ENCODE results near the gene RPL5.

RPL5 gene

DNA sequence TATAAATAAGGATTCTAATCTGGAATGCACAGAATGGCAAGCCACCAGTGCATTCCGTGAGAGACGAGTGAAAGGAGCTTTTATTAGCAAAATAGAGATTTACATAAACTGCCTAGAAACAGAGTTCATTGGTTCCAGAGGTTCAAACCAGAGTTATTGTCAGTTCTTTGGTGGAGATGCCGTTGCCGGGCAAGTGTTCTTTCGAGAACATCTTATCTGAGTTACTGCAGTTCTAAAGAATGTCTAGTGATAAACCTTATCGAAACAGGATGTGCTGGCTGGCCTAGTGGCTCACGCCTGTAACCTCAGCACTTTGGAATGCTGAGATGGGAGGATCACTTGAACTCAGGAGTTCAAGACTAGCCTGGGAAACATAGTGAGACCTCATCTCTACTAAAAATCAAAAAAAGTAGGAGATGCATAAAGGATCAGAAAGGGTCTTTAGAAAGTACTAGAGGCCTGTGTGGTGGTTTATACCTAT lies 27.1 kb upstream of the RPL5 start (continued):
- no peak for TF ChIP-seq ZNF16 (tag by site-specific recombination; IDR thresholded peaks at IDR 0.05; ENCODE audit: low read depth)
- peak; percentile 40; the same call in 1 of the 2 replicates for TF ChIP-seq SP7 (tag by site-specific recombination; IDR thresholded peaks at IDR 0.05)
- TF ChIP-seq ZNF747 (tag by site-specific recombination; IDR thresholded peaks at IDR 0.05), result no peak
- TF ChIP-seq ZNF274 (IDR thresholded peaks at IDR 0.05; ENCODE audit: low read length), result no peak
- TF ChIP-seq ZNF274 (tag by site-specific recombination; IDR thresholded peaks at IDR 0.05; ENCODE audit: borderline replicate concordance), result no peak
- TF ChIP-seq, protein P1, sequence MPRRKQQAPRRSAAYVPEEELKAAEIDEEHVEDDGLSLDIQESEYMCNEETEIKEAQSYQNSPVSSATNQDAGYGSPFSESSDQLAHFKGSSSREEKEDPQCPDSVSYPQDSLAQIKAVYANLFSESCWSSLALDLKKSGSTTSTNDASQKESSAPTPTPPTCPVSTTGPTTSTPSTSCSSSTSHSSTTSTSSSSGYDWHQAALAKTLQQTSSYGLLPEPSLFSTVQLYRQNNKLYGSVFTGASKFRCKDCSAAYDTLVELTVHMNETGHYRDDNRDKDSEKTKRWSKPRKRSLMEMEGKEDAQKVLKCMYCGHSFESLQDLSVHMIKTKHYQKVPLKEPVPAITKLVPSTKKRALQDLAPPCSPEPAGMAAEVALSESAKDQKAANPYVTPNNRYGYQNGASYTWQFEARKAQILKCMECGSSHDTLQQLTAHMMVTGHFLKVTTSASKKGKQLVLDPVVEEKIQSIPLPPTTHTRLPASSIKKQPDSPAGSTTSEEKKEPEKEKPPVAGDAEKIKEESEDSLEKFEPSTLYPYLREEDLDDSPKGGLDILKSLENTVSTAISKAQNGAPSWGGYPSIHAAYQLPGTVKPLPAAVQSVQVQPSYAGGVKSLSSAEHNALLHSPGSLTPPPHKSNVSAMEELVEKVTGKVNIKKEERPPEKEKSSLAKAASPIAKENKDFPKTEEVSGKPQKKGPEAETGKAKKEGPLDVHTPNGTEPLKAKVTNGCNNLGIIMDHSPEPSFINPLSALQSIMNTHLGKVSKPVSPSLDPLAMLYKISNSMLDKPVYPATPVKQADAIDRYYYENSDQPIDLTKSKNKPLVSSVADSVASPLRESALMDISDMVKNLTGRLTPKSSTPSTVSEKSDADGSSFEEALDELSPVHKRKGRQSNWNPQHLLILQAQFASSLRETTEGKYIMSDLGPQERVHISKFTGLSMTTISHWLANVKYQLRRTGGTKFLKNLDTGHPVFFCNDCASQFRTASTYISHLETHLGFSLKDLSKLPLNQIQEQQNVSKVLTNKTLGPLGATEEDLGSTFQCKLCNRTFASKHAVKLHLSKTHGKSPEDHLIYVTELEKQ (tag by site-specific recombination; IDR thresholded peaks at IDR 0.05; ENCODE audit: borderline replicate concordance), result peak; percentile 24; the same call in 1 of the 2 replicates
- peak; percentile 44; the same call in 1 of the 2 replicates for TF ChIP-seq WT1 (tag by site-specific recombination; IDR thresholded peaks at IDR 0.05)
- TF ChIP-seq ZNF792 (tag by site-specific recombination; IDR thresholded peaks at IDR 0.05), result no peak
- TF ChIP-seq ZFP69B (tag by site-specific recombination; IDR thresholded peaks at IDR 0.05), result no peak
- no peak for TF ChIP-seq ZNF692 (tag by site-specific recombination; IDR thresholded peaks at IDR 0.05)
- no peak for TF ChIP-seq ZSCAN23 (tag by site-specific recombination; IDR thresholded peaks at IDR 0.05)

DNA sequence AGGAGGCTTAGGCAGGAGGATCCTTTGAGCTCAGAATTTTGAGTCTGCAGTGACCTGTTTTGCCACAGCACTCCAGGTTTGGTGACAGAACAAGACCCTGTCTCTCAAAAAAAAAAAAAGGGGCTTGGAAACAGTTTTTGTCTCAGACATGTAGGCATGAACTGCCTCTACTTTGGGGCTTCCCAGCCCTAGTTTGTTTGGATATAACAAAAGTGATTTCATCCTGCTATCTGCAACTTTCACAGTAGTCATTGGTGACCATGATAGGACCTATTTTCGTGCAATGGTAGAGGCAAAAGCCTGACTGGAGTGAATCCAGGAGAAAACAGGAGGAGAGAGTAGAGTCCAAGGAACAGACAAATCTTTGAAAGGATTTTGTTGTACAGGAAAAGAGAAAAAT lies 26.6 kb upstream of the RPL5 start:
- Histone ChIP-seq H3K36me3 (ENCODE audit: control insufficient read depth in 2 of 2, insufficient read depth in 1 of 2, low read length in 2 of 2) (no peaks in the 10 kb centered on the region), H3K4me1 (ENCODE audit: control insufficient read depth, insufficient read depth, low read length) (no peaks in the 10 kb centered on the region), H3K9me3 (ENCODE audit: control insufficient read depth, insufficient read depth, low read depth, low read length) (no peaks in the 10 kb centered on the region), H3K4me3 (ENCODE audit: low read depth, low read length) (no peak overlapping the region), H3K27ac (ENCODE audit: extremely low read depth, low read depth, low read length) (no peak overlapping the region)
- ChIA-PET POLR2A (interaction anchor here (1.1 kb wide), 2 partner anchors 21 to 26 kb away, joined by 8 to 16 read pairs; partner anchors contain the start of genes EVI5 and RPL5), CTCF (interaction anchor here (1.0 to 2.0 kb wide), 5 partner anchors 12 to 56 kb away, joined by 3 to 11 read pairs (median 6); partner anchors contain the start of gene RPL5)
- no peak for TF ChIP-seq GLIS2 (tag by site-specific recombination; IDR thresholded peaks at IDR 0.05)
- TF ChIP-seq ZNF335 (tag by site-specific recombination; conservative IDR thresholded peaks at IDR 0.05), result 0 out of 2 replicates have a peak, but pooled peaks have one; percentile 8

GRCh38 chr1:92808381-92808780 lies 23.5 kb upstream of the RPL5 start:
- TF ChIP-seq, protein P2, sequence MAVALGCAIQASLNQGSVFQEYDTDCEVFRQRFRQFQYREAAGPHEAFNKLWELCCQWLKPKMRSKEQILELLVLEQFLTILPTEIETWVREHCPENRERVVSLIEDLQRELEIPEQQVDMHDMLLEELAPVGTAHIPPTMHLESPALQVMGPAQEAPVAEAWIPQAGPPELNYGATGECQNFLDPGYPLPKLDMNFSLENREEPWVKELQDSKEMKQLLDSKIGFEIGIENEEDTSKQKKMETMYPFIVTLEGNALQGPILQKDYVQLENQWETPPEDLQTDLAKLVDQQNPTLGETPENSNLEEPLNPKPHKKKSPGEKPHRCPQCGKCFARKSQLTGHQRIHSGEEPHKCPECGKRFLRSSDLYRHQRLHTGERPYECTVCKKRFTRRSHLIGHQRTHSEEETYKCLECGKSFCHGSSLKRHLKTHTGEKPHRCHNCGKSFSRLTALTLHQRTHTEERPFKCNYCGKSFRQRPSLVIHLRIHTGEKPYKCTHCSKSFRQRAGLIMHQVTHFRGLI (tag by site-specific recombination; IDR thresholded peaks at IDR 0.05), result no peak
- no peak for TF ChIP-seq INSM2 (tag by site-specific recombination; IDR thresholded peaks at IDR 0.05)
- TF ChIP-seq ZNF529 (tag by site-specific recombination; IDR thresholded peaks at IDR 0.05; ENCODE audit: insufficient replicate concordance), result no peak
- TF ChIP-seq, protein P3, sequence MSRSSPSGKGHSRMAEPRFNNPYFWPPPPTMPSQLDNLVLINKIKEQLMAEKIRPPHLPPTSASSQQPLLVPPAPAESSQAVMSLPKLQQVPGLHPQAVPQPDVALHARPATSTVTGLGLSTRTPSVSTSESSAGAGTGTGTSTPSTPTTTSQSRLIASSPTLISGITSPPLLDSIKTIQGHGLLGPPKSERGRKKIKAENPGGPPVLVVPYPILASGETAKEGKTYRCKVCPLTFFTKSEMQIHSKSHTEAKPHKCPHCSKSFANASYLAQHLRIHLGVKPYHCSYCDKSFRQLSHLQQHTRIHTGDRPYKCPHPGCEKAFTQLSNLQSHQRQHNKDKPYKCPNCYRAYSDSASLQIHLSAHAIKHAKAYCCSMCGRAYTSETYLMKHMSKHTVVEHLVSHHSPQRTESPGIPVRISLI (tag by site-specific recombination; IDR thresholded peaks at IDR 0.05), result no peak
- TF ChIP-seq ZNF132 (tag by site-specific recombination; IDR thresholded peaks at IDR 0.05; ENCODE audit: borderline replicate concordance), result no peak
- TF ChIP-seq ZNF585B (tag by site-specific recombination; IDR thresholded peaks at IDR 0.05), result no peak
- TF ChIP-seq ZXDB (tag by site-specific recombination; IDR thresholded peaks at IDR 0.05), result no peak
- TF ChIP-seq ZNF433 (tag by site-specific recombination; IDR thresholded peaks at IDR 0.05; ENCODE audit: low read depth), result no peak
- TF ChIP-seq ZSCAN16 (tag by site-specific recombination; IDR thresholded peaks at IDR 0.05), result no peak
- TF ChIP-seq MZF1 (tag by site-specific recombination; IDR thresholded peaks at IDR 0.05; ENCODE audit: borderline replicate concordance), result no peak
- no peak for TF ChIP-seq ZSCAN30 (tag by site-specific recombination; IDR thresholded peaks at IDR 0.05)
- Histone ChIP-seq H3K9me3 (ENCODE audit: control insufficient read depth, insufficient read depth, low read depth, low read length) (no peaks in the 10 kb centered on the region), H3K27ac (ENCODE audit: extremely low read depth, low read depth, low read length) (no peak overlapping the region), H3K4me3 (ENCODE audit: low read depth, low read length) (no peak overlapping the region), H3K36me3 (ENCODE audit: control insufficient read depth in 2 of 2, insufficient read depth in 1 of 2, low read length in 2 of 2) (no peaks in the 10 kb centered on the region), H3K4me1 (ENCODE audit: control insufficient read depth, insufficient read depth, low read length) (no peaks in the 10 kb centered on the region)
- ChIA-PET CTCF (no interaction called here), POLR2A (no interaction called here)
